ENCODE results near the gene ARF6. TPM values are rescaled to one million over a fixed set of nuclear protein-coding genes. Genes with fewer than 3 reads are reported as not detected.

The ARF6 gene
- total RNA-seq, 4 donors from 2014 or later, result 35.4 to 85.0 (median 45.9) TPM

- ATAC-seq (ENCODE audit: low FRiP score), result peak; percentile 78
These were observed 13.2 kb upstream of the ARF6 start for GRCh38 chr14:49879646-49880204.

GRCh38 chr14:49880267-49881064, 12.4 kb upstream of the ARF6 start:
- no peak for ATAC-seq (ENCODE audit: low FRiP score)
- TF ChIP-seq CTCF (IDR thresholded peaks at IDR 0.05), result no peak

More at GRCh38 chr14:49879646-49880204, 13.2 kb upstream of the ARF6 start:
- no peak for TF ChIP-seq CTCF (IDR thresholded peaks at IDR 0.05)
- DNase-seq (ENCODE audit: low spot score), result no peak

GRCh38 chr14:49881350-49882001, 11.4 kb upstream of the ARF6 start:
- no peak for TF ChIP-seq CTCF (IDR thresholded peaks at IDR 0.05)
- DNase-seq (ENCODE audit: low spot score) (no peak), ATAC-seq (ENCODE audit: low FRiP score) (no peak)

More at GRCh38 chr14:49880267-49881064, 12.4 kb upstream of the ARF6 start:
- DNase-seq (ENCODE audit: low spot score), result no peak

- no peak for TF ChIP-seq CTCF (IDR thresholded peaks at IDR 0.05)
- DNase-seq (ENCODE audit: low spot score) (no peak), ATAC-seq (ENCODE audit: low FRiP score) (no peak)
These were observed 9.8 kb upstream of the ARF6 start for GRCh38 chr14:49882826-49883694.

GRCh38 chr14:49886523-49886922, 6.4 kb upstream of the ARF6 start:
- TF ChIP-seq CTCF (IDR thresholded peaks at IDR 0.05), result no peak
- no peak for ATAC-seq (ENCODE audit: low FRiP score)
- DNase-seq (ENCODE audit: low spot score), result no peak

- no peak for ATAC-seq (ENCODE audit: low FRiP score)
- TF ChIP-seq CTCF (IDR thresholded peaks at IDR 0.05), result no peak
- no peak for DNase-seq (ENCODE audit: low spot score)
These were observed 4.6 kb upstream of the ARF6 start for GRCh38 chr14:49888293-49888692.

Data from omental fat pad (tissue), 4 donors.